HG03039 (cell line): Measurements from ENCODE around the gene ARHGAP12.

Experiments used
- ATAC-seq: cut with Tn5 transposase; IDR thresholded peaks from one replicate; pipeline ENCODE4 v1.9.1; 2021; ENCODE audit warnings: mild to moderate bottlenecking, moderate library complexity; ENCODE audit not compliant: unreplicated experiment

The ARHGAP12 gene

GRCh38 chr10:31952066-31952465 is 23.4 kb upstream of the ARHGAP12 start:
- no peak for ATAC-seq

- no peak for ATAC-seq
Measured at GRCh38 chr10:31949266-31949665, 20.6 kb upstream of the ARHGAP12 start.

- no peak for ATAC-seq
Measured at GRCh38 chr10:31948021-31948420, 19.4 kb upstream of the ARHGAP12 start.

DNA sequence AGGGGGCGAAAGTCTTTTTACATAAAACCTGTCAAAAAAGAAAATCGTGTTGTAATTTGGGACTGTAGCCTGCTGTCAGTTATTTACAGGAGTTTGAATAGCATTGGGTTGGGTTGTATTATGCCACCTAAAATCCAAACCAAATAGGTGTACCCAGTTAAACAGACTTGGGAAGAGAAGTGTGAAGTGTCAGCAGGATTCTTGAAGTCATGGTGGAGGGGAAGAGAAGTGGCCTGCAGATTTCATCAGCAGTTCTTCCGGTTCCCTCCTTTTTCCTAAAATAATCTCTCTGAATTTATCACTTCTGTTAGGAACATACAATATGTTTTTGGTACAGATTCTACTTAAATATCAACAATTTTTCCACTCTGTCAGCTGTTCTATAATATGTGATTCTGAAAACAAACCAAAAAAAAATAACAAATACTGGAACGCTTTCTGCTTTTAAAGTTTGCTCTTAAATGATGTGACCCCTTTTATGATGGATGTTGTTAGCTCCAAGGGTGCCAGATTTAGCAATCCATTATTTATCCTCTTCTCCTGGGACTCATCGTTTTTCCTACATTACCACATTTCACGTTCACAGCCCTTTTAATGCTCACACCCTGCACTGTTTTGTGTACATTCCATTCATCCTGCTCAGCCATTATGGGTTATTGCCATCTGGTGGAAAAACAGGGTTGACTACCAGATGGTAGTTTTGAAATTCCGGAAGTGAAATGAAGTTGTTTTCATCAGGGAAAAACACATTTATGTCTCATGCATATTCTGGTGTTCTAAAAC is 18.7 kb upstream of the ARHGAP12 start:
- no peak for ATAC-seq

DNA sequence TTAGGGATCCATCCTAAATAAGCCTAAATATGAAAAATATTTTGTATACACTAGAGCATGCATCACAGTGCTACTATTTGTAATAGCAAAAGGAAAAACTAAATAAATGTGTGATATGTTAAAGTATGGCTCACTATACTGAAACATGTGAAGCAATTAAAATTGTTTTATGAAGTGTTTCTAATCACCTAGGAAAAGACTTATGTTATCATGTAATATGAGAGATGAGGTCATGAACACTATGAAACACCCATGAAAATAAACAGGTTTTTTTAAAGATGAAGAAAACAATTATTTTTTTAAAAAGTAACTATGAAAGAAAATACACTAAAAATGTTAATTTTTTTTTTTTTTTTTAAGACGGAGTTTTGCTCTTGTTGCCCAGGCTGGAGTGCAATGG is 16.8 kb upstream of the ARHGAP12 start:
- ATAC-seq: no peak

- no peak for ATAC-seq
Measured at GRCh38 chr10:31944071-31944433, 15.4 kb upstream of the ARHGAP12 start.

DNA sequence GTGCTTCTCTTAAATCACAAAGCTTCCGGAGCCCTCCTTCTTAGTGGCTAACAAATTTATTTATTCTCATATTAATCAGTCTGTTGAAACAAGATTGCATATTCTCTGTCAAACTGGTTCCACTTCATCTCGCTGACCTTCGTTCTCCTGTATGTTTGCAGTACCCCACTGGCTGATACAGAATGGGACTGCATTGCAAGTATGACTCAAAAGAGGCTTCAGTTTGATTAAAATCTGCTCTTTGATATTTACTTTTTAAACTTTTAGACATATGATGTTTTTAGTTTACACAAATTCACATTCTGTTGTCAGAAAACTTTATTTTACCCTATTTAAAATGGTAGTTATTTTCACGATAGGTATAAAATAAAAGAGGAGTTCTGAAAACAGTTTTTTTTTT is 14.3 kb upstream of the ARHGAP12 start:
- ATAC-seq: no peak

DNA sequence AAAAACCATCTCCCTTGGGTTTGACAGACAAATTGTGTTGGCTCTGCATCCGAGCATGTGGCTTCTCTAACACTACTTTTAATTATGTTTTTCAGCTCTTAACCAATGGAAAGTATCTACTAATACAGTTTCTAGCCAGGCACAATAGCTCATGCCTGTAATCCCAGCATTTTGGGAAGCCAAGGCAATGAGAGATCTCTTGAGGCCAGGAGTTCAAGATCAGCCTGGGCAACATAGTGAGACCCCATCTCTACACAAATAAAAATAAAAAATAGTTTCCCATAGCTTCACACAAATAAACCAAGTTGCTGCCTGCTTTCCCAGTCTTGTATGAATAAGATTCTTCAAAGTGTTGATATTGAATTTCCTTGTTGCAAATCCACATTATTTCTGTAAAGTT is 13.8 kb upstream of the ARHGAP12 start:
- no peak for ATAC-seq

DNA sequence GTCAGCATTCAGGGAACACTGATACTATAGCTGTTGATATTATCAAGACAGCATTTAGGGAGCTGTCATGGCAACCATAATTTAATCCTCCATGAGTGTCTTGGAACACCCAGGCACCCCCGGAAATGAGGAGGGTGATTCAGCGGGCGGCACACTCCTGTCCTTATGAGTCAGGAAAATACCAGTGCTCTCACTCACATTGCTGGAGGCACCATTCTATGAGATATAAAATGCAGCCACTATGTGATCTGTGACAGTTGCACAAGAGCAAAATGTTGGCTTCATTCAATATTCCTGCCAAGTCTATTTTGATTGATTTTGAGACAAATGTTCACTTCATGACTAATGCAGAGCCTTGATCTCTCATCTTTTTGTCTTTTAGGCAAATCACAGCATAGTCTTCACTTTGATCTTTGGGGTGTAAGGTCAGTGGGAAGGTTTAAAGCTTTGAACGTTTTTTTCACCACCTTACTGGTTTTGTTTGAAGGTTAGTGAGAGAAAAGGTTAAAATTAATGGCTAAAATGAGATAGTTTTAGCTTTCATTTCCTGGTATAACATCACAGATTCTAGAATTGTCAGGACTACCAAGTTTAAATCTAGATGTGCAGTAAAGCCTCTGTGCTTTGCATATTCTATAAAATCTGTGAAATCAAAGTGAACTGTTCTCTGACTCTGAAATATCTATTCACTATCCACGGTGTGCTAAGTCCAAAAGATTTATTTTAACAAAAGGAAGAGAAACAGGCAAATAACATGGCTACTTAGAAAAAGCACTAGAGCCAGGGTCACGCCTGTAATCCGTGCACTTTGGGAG is 12.4 kb upstream of the ARHGAP12 start:
- ATAC-seq: no peak

DNA sequence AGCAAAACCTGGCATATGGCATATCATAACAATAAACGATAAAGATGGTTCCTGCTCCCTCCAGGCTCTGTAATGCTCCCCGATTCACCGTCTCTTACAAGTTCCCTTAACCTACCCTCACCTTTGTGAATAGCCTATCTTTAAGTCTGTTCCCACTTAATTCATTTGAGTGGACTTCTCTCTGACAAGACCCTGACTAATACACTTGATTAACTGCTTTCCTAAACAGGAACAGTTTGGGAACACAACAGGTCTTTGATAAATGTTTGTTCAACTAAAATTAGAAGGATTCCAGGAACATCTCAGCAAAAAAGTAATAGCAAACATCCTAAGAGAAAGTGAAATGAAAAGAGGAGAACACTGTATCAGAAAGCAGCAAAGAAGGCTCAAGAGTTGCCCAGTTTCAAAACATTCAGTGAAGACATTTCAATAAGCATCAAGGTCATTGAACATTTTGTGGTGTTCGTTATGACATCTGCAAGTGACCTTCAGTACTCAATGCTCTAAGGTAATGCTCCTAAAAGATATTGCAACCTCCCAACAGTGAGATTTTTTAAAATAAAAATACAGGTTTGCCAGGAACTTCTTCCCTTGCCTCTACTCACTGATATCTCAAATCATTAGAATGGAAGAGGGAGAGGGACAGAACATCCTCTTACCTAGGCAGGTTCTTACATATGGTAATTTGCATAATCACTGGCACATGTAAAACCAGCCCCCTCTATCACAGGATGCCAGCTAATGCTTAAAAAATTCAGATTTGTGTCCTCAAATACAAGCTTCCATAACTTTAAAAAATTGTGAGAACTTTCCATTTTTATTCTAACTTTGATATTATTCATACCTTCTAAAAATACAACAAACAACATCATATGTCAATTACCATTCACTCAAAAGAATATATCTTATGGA is 11.4 kb upstream of the ARHGAP12 start:
- ATAC-seq: no peak

DNA sequence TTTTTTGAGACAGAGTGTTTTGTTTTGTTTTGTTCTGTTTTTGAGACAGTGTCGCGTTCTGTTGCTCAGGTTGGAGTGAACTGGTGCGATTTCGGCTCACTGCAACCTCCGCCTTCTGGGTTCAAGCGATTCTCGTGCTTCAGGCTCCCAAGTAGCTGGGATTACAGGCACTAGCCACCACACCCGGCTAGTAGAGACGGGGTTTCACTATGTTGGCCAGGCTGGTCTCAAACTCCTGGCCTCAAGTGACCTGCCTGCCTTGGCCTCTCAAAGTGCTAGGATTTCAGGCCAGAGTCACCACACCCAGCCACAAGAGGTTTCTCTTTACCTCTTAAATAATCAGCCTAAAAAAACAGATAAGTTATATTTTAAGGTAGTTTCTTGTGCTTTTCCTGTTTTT is 8.7 kb upstream of the ARHGAP12 start:
- ATAC-seq: no peak

DNA sequence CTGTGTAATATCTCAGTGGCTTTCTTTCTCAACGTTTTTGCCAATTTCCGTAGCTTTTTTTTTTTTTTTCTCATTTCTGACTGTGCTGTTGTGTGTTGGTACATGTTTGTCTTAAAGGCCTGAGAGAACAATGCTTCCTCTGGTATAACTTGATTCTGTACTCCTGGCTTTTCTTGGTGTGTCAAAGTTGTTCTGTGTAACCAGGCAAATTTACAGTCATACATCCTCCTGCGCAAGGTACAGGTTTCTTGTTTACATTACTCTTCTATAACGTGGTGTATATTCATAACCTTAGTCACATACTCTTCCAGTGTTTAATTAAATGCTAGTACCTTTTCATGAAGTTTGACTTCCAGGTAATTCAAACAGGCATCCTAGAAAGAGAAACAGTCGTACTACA is 8.3 kb upstream of the ARHGAP12 start:
- no peak for ATAC-seq

DNA sequence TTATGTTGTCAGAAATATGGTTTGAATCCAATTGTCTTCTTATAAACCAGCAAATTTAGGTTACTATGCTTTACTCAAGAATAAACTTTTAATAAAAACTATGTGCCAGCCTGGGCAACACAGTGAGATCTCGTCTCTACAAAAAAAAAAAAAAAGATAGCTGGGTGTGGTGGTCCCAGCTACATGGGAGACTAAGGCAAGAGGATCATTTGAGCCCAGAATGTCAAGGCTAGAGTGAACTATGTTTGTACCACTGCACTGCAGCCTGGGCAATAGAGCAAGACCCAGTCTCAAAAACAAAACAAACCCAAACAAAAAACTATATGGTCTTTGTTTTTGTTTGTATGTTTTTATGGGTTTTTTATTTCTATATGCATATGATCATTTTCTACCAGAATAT is 7.5 kb upstream of the ARHGAP12 start:
- ATAC-seq: no peak

- ATAC-seq: no peak
Measured at GRCh38 chr10:31935678-31936077, 7.0 kb upstream of the ARHGAP12 start.

DNA sequence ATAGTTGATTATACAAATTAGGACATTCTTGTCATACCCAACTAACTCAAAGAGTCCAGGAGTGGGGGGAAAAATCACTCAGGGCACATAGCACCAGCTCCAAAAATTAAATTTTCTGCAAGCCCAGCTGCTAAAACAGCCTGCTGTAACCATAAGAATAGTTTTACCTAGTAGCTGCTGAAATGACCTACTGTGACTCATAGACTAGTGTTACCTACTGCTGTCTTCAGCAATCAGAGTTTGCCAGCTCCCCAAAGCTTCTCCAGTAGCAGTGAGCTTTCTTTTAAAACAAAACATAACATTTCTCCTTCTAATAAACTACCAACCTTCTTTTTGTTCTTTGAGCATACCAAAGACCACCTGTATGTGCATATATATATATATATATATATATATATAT is 4.2 kb upstream of the ARHGAP12 start:
- ATAC-seq: no peak

DNA sequence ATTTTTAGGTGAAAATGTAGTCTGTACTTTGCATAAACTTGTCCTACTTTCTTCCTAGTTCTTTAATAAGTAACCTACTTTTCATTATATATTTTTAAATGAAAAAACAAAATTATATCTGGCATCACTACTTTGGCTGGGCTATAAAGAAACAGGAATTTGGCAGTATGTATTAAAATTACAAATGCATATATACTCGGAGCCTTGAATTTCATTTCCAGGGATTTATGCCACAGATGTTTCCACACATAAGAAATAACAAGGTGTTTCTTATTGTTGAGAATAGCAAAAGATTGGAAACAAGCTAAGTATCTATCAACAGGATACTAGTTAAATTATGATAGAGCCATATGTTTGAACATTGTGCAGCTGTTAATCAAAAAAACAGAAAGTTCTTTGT is 2.2 kb upstream of the ARHGAP12 start:
- ATAC-seq: no peak

- no peak for ATAC-seq
Measured at GRCh38 chr10:31930023-31930751, 1.6 kb upstream of the ARHGAP12 start.

GRCh38 chr10:31929261-31930022 is 811 bp upstream of the ARHGAP12 start:
- peak; percentile 14 for ATAC-seq

- peak; percentile 28 for ATAC-seq
Measured at GRCh38 chr10:31927884-31928548, 615 bp downstream of the ARHGAP12 start.

- ATAC-seq: no peak
Measured at GRCh38 chr10:31927565-31927883, 1.1 kb downstream of the ARHGAP12 start.
